H9 (cell line): Measurements from ENCODE around the gene ACTN4. TPM values are rescaled to one million over a fixed set of nuclear protein-coding genes. Genes with fewer than 3 reads are reported as not detected.

ENCODE experiments used
- DNase-seq: peaks from one replicate; pipeline ENCODE4 v3.0.0-alpha.2; 2017
- H2AFZ ChIP-seq: one replicate; pipeline ENCODE4 v1.6.1; 2013; ENCODE audit warnings: mild to moderate bottlenecking, low read length, control low read depth, moderate library complexity
- H2AK5ac ChIP-seq: 2 replicates; pipeline ENCODE4 v1.6.1; 2013; ENCODE audit warnings: low read length, control low read depth, mixed read lengths; ENCODE audit not compliant: insufficient read length
- H2BK120ac ChIP-seq: one replicate; pipeline ENCODE4 v1.6.1; 2013; ENCODE audit warnings: low read depth, mild to moderate bottlenecking, low read length, control low read depth, inconsistent platforms; ENCODE audit not compliant: poor library complexity, severe bottlenecking
- H2BK12ac ChIP-seq: 2 replicates; pipeline ENCODE4 v1.6.1; 2013; ENCODE audit warnings: low read length, control low read depth, mixed read lengths, low read depth; ENCODE audit not compliant: insufficient read length
- H2BK15ac ChIP-seq: 2 replicates; pipeline ENCODE4 v1.6.1; 2013; ENCODE audit warnings: low read depth, low read length, control low read depth
- H2BK20ac ChIP-seq: one replicate; pipeline ENCODE4 v1.6.1; 2013; ENCODE audit warnings: low read depth, mild to moderate bottlenecking, low read length, control low read depth, inconsistent platforms; ENCODE audit not compliant: poor library complexity, severe bottlenecking
- H2BK5ac ChIP-seq: 2 replicates; pipeline ENCODE4 v1.6.1; 2013; ENCODE audit warnings: low read length, control low read depth, mixed read lengths; ENCODE audit not compliant: insufficient read length
- H3K14ac ChIP-seq: 2 replicates; pipeline ENCODE4 v1.6.1; 2013; ENCODE audit warnings: low read length, control low read depth; ENCODE audit not compliant: insufficient read depth
- H3K18ac ChIP-seq: 2 replicates; pipeline ENCODE4 v1.6.1; 2013; ENCODE audit warnings: low read depth, mild to moderate bottlenecking, mixed read lengths, low read length, control low read depth; ENCODE audit not compliant: insufficient read length
- H3K23ac ChIP-seq: 2 replicates; pipeline ENCODE4 v1.6.1; 2013; ENCODE audit warnings: low read length, control low read depth, mixed read lengths, low read depth; ENCODE audit not compliant: insufficient read length
- H3K23me2 ChIP-seq: 2 replicates; pipeline ENCODE4 v1.6.1; 2013; ENCODE audit warnings: low read depth, mild to moderate bottlenecking, mixed read lengths, low read length, control low read depth; ENCODE audit not compliant: insufficient read length, poor library complexity, severe bottlenecking
- H3K27ac ChIP-seq: 2 replicates; pipeline ENCODE4 v1.5.1; 2013; ENCODE audit warnings: low read length, control low read depth, mixed read lengths, low read depth; ENCODE audit not compliant: insufficient read length
- H3K27me3 ChIP-seq: 2 replicates; pipeline ENCODE4 v1.6.1; 2013; ENCODE audit warnings: low read length, control low read depth, inconsistent platforms; ENCODE audit not compliant: insufficient read depth
- H3K4ac ChIP-seq: 2 replicates; pipeline ENCODE4 v1.6.1; 2013; ENCODE audit warnings: low read depth, mild to moderate bottlenecking, control low read depth, inconsistent platforms, low read length, moderate library complexity
- H3K4me1 ChIP-seq: 2 replicates; pipeline ENCODE4 v1.6.1; 2013; ENCODE audit warnings: low read length, control low read depth, inconsistent platforms; ENCODE audit not compliant: insufficient read depth
- H3K4me2 ChIP-seq: 2 replicates; pipeline ENCODE4 v1.6.1; 2013; ENCODE audit warnings: low read length, control low read depth, mixed read lengths; ENCODE audit not compliant: insufficient read length, insufficient read depth
- H3K56ac ChIP-seq: 2 replicates; pipeline ENCODE4 v1.6.1; 2013; ENCODE audit warnings: low read depth, mild to moderate bottlenecking, mixed read lengths, low read length, control low read depth; ENCODE audit not compliant: insufficient read length
- H3K79me1 ChIP-seq: 2 replicates; pipeline ENCODE4 v1.6.1; 2013; ENCODE audit warnings: low read depth, mild to moderate bottlenecking, moderate library complexity, low read length, control low read depth, inconsistent platforms; ENCODE audit not compliant: insufficient read depth, poor library complexity, severe bottlenecking
- H3K79me2 ChIP-seq: 2 replicates; pipeline ENCODE4 v1.6.1; 2013; ENCODE audit warnings: low read length, control low read depth, inconsistent platforms; ENCODE audit not compliant: insufficient read depth
- H3K9ac ChIP-seq: 2 replicates; pipeline ENCODE4 v1.6.1; 2013; ENCODE audit warnings: low read length, control low read depth, mixed read lengths; ENCODE audit not compliant: insufficient read length; ENCODE audit errors: extremely low read depth
- H3K9me3 ChIP-seq: one replicate; pipeline ENCODE4 v1.6.1; 2013; ENCODE audit warnings: low read depth, low read length, inconsistent platforms; ENCODE audit not compliant: control insufficient read depth
- H3T11ph ChIP-seq: one replicate; pipeline ENCODE4 v1.6.1; 2013; ENCODE audit warnings: mild to moderate bottlenecking, low read length, control low read depth, inconsistent platforms
- H4K20me1 ChIP-seq: one replicate; pipeline ENCODE4 v1.6.1; 2013; ENCODE audit not compliant: control insufficient read depth, insufficient read length, insufficient read depth
- H4K5ac ChIP-seq: 2 replicates; pipeline ENCODE4 v1.6.1; 2013; ENCODE audit warnings: low read depth, mild to moderate bottlenecking, mixed read lengths, low read length, control low read depth; ENCODE audit not compliant: insufficient read length
- H4K8ac ChIP-seq: replicated peaks from 2 replicates; pipeline ENCODE4 v1.6.1; 2013; ENCODE audit warnings: low read length, control low read depth, mixed read lengths, low read depth; ENCODE audit not compliant: insufficient read length
- H4K91ac ChIP-seq: 2 replicates; pipeline ENCODE4 v1.6.1; 2013; ENCODE audit warnings: low read depth, mild to moderate bottlenecking, moderate library complexity, mixed read lengths, low read length, control low read depth; ENCODE audit not compliant: insufficient read length
- H3K27ac Mint-ChIP-seq, 3 experiments: 2 replicates in 2 of 3; 3 replicates in 1 of 3; pipeline ENCODE4 v1.8.0; 2020 to 2021; ENCODE audit warnings: mixed read lengths in 3 of 3, mild to moderate bottlenecking in 1 of 3, moderate library complexity in 1 of 3
- H3K27me3 Mint-ChIP-seq: 2 replicates; pipeline ENCODE4 v1.8.0; 2021; ENCODE audit warnings: low read depth, mild to moderate bottlenecking, moderate library complexity, mixed read lengths
- H3K36me3 Mint-ChIP-seq, 3 experiments: 2 replicates in 2 of 3; 3 replicates in 1 of 3; pipeline ENCODE4 v1.8.0; 2020 to 2021; ENCODE audit warnings: low read depth in 3 of 3, mixed read lengths in 3 of 3; ENCODE audit not compliant: insufficient read depth in 1 of 3
- H3K4me1 Mint-ChIP-seq, 2 experiments: 2 replicates each; pipeline ENCODE4 v1.8.0; 2020; ENCODE audit warnings: mixed read lengths in 2 of 2
- H3K4me3 Mint-ChIP-seq, 2 experiments: 2 replicates in 1 of 2; 3 replicates in 1 of 2; pipeline ENCODE4 v1.8.0; 2020 to 2021; ENCODE audit warnings: mild to moderate bottlenecking in 2 of 2, mixed read lengths in 2 of 2, moderate library complexity in 1 of 2
- H3K9me3 Mint-ChIP-seq, 2 experiments: 2 replicates in 1 of 2; 3 replicates in 1 of 2; pipeline ENCODE4 v1.8.0; 2020; ENCODE audit warnings: mild to moderate bottlenecking in 2 of 2, mixed read lengths in 2 of 2, moderate library complexity in 1 of 2
- WGBS: extraction: QIAGEN DNeasy Blood & Tissue Kit; methylation state at CpG from one replicate; pipeline ENCODE4 v1.1.7; 2013; ENCODE audit warnings: missing lambda C conversion rate, low lambda C conversion rate, mixed read lengths; ENCODE audit not compliant: insufficient read length; ENCODE audit errors: extremely low coverage; 5-methylcytosine and 5-hydroxymethylcytosine counted together
- total RNA-seq: library from RNA; stranded (reverse); gene quantifications from 2 replicates; pipeline ENCODE4 v1.2.1, GENCODE V29; 2021
- TF ChIP-seq, protein P1 (sequence below): fragments of 200-600 bp; sonication (generic); conservative IDR thresholded peaks from 3 replicates; pipeline ENCODE4 v1.8.0; 2021; ENCODE audit warnings: antibody characterized with exemption, mild to moderate bottlenecking

The ACTN4 gene
- total RNA-seq, 1 experiment from 2014 or later, result 369 TPM

DNA sequence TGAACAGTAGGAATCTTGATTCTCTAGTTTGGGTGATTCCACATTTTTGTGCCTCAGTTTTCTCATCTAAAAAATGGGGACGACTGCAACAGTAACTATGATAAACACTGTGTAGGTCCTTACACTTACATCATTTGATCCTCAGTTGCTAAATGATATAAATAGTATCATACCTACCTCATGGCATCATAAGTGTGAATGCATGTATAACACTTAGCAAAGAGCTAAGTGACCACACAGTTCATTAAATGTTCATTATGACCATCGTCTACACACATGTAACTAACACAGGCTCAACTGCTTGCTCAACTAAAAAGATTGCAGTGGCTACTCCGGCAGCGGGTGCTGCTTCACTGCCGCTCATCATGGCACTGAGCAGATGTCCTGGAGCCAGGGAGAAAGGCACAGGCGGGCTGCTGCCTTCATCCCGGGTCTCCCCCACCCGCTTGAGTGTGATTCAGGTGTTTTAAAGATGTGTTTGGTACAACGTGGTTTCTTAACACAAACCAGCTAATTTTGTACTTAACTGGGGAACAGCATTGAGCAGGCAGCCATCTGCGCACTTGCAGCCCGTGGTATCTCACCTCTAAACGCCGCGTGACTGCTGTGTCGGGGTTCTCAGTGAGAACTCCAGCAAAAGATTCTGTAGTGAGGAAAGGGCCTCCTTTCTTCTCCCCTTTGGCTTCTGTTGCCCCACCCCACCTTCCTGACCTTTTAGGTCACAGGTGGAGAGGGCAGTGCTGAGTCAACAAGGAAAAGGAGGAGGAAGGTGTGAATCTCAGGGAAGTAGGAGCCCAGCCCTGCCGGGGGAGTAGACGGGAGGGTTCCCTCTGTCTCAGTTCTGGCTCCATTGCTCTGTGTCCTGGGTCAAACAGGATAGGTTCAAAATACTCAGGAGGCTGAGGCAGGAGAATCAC is 11.7 kb upstream of the ACTN4 start:
- Mint-ChIP-seq H3K36me3 (peaks cover 25 to 52% (median 51%) of the 10 kb centered on the region in 3 experiments), H3K4me1 (peaks cover 20 to 23% of the 10 kb centered on the region in 2 experiments), H3K27ac (peak overlapping the region in 2 of 3 experiments; percentile 55 to 88; a peak in 3 of 7 replicates), H3K27me3 (peaks cover 2% of the 10 kb centered on the region; the same call in 1 of the 2 replicates), H3K4me3 (no peak overlapping the region), H3K9me3 (no peaks in the 10 kb centered on the region)
- no peak overlapping the region for H3K27ac ChIP-seq
- H4K8ac ChIP-seq, result no peak overlapping the region
- no peaks in the 10 kb centered on the region for H4K20me1 ChIP-seq
- no peaks in the 10 kb centered on the region for H3K23me2 ChIP-seq
- H2BK12ac ChIP-seq, result no peak overlapping the region
- no peak overlapping the region for H3K23ac ChIP-seq
- H2BK5ac ChIP-seq, result no peak overlapping the region
- no peaks in the 10 kb centered on the region for H3K27me3 ChIP-seq
- TF ChIP-seq, protein P1, sequence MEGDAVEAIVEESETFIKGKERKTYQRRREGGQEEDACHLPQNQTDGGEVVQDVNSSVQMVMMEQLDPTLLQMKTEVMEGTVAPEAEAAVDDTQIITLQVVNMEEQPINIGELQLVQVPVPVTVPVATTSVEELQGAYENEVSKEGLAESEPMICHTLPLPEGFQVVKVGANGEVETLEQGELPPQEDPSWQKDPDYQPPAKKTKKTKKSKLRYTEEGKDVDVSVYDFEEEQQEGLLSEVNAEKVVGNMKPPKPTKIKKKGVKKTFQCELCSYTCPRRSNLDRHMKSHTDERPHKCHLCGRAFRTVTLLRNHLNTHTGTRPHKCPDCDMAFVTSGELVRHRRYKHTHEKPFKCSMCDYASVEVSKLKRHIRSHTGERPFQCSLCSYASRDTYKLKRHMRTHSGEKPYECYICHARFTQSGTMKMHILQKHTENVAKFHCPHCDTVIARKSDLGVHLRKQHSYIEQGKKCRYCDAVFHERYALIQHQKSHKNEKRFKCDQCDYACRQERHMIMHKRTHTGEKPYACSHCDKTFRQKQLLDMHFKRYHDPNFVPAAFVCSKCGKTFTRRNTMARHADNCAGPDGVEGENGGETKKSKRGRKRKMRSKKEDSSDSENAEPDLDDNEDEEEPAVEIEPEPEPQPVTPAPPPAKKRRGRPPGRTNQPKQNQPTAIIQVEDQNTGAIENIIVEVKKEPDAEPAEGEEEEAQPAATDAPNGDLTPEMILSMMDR, result no peak
- no peak overlapping the region for H2AFZ ChIP-seq
- H3K79me1 ChIP-seq, result no peaks in the 10 kb centered on the region
- no peaks in the 10 kb centered on the region for H3K4me1 ChIP-seq
- WGBS, result no CpG with 5 or more reads among the region's 17 CpGs
- no peak overlapping the region for H2BK120ac ChIP-seq
- H3K14ac ChIP-seq, result no peak overlapping the region
- H3K4ac ChIP-seq, result no peak overlapping the region
- H3K18ac ChIP-seq, result no peak overlapping the region
- H3K9ac ChIP-seq, result no peak overlapping the region
- no peaks in the 10 kb centered on the region for H3K9me3 ChIP-seq
- H3K79me2 ChIP-seq, result no peaks in the 10 kb centered on the region
- no peak overlapping the region for H3K4me2 ChIP-seq
- no peak overlapping the region for H3T11ph ChIP-seq
- DNase-seq, result no peak
- no peak overlapping the region for H3K56ac ChIP-seq
- H4K5ac ChIP-seq, result no peak overlapping the region
- H2AK5ac ChIP-seq, result no peak overlapping the region
- no peak overlapping the region for H4K91ac ChIP-seq
- no peak overlapping the region for H2BK15ac ChIP-seq
- no peak overlapping the region for H2BK20ac ChIP-seq
